HCEC 1CT (cell line): Measurements from ENCODE around the gene NEDD4.
A peak's percentile ranks its signal among the peaks of the same experiment; 100 is the strongest.
"Not testable (repeated sequence)": the region's sequence is repeated elsewhere in the genome, so short reads cannot be mapped to it uniquely, and the experiment has no call there.

Source experiments
- DNase-seq: peaks from one replicate; pipeline ENCODE4 v3.0.0-alpha.2; 2017

The NEDD4 gene

DNA sequence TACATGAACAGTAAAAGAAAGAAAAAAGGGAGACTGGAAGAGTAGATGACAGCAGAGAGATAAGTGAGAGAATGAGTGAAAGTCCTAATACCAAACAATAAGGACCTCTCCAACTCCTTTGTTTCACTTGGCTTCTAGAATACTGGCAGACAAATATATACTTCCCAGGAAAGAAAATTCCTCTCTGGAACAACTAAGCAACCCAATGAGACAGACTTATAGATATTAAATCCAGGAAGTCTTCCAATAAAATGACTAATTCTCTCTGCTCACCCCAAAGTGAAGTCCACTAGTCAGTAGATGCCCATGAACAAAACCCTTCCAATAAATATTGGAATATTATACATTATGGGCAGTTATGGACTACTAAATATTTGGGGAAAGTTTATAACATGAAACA lies 114.2 kb downstream of the NEDD4 start:
- DNase-seq = peak; percentile 56

DNA sequence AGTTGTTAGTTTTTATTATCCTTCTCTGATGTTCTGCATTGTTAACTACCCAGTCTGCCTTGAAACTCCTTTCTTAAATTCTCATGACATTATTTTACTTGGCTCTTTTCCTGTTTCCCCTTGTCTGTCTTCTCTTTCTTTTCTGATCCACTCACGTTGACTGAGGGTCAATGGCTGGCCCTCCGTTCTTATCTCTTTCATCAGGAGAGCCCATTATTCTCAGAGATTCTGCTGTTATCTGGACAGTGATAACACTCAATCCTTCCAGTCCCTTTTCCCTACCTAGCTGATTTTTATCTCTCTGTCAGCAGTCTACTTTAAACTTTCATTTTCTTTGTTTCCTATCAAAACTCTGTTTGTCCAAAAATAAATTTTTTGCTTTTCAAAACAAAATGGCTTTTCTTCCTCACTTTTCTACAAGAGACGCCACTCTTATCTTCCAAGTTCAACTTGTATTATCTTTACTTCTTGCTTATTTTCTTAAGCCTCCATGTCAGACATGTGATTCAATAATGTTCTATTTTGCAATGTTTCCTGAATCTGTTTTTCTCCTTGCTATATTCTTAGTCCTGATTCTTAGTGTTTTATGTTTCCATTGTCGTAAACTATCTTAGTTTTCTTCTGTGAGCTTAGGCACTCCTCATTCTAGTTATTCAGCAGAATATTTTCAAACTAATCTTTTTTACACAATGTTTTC lies 120.2 kb downstream of the NEDD4 start:
- no peak for DNase-seq

DNA sequence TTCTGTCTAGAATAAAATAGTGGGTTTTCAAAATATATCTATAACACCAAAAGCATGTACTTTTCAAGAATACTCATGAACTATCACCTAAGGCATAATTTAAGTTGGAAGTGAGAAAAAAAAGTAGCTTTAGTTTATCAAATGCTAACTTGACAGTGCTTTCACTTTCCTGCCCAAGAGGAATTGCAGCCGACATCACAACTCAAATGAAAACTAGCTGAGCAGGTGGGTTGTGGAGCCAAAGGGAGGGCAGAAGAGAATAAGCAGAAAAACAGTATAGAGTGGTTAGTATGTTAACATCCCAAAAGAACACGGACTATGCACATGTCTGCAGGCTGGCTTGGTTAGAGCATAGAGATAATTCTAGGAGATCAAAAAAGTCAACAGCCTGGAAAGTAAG lies 120.9 kb downstream of the NEDD4 start:
- DNase-seq = no peak

DNA sequence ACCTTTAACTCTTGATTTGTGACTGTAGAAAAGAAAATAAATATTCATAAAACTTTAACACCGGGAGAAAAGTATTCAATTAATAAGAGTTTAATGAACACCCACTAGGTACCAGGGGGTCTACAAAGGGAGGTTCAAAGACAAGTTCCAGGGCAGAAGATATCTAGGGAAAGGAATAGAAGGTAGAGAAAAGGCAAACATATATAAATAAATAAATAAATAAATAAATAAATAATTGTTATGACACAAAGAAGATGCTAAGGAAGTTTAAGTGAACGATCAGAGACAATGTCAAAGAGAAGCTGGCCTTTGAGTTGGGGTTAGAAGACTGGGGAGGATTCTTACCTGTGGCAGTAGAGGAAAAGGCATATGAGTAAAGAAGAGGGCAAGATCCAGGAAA lies 123.8 kb downstream of the NEDD4 start:
- DNase-seq = no peak

DNA sequence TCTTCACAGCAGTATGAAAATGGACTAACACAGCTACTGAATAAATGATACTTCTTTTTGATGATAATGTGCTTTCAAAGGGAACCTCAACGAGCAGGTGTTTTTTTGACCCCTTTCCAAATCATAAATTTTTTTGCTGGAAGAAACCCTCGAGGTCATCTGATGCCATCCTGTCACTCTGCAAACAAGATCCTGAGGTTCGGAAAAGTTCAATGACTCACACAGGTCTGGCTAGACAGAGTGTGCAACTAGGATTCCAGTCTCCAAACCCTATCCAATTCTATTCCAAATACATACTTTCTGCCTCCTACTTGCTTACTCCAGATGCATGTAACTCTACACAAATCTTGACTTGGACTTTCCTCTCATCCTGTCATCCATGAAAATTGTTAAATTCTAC lies 124.7 kb downstream of the NEDD4 start:
- no peak for DNase-seq

DNA sequence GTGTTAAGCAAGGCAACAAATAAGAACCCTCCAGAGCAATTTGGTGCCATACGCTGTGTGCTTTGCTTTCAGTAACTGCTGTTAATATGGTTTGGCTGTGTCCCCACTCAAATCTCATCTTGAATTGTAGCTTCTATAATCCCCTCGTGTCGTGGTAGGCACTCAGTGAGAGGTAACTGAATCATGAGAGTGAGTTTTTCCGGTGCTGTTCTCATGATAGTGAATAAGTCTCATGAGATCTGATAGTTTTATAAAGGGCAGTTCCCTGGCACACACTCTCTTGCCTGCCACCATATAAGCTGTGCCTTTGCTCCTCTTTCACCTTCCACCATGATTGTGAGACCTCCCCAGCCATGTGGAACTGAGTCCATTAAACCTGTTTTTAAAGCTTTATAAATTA lies 125.1 kb downstream of the NEDD4 start:
- DNase-seq = not testable (repeated sequence)

DNA sequence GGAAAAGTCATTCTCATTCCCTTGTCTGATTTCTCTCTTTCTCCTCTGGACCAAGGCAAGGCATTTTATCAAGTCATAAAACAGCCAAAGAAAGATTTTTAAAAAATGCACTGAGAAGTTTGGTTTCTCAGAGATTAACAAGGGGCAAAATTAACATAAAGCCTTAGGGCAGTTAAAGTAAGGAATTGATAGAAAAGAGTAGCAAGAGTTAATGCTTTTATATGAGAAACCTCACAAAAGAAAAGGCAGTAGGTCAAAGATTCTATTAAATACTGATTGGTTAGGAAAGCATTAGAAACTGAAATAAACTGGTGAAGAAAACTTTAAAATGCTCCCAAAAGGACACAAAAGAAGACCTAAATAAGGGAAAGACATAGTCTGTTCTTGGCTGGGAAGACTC lies 129.5 kb downstream of the NEDD4 start:
- no peak for DNase-seq

DNA sequence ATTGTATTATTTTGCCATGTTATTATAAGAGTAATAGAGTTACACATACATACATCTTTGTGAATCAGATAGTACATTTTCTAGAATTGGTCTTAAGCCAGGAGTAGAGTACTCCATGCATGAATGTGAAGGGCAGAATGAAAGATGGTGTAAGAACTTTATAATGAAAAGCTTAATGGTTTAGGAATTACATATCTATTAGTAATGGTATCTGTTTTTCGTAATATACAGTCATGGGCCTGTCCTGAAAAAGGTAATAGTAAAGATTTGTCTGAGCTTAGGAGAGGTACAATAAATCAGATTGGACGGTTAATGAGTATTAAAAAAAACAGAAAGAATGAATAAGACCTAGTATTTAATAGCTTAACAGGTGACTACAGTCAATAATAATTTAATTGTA lies 132.3 kb downstream of the NEDD4 start:
- DNase-seq = no peak

DNA sequence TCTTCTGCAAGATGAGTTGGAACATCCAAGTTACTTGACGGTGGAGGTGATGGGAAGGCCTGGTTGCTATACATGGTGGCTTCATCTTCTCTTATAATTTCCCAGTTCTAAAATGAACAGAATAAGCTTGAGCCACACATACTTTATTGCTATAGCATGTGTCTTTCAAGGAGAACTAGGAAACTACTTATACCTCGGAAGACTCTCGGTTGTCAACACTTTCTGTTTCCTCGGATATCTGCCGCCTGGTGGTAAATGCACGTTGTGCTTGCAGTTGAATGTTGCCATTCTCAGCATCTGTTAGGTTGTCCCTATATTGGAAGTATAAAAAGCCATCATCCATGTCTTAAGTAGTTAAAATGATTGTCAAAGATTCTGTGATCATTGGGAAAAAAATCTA lies 132.9 kb downstream of the NEDD4 start:
- DNase-seq = no peak

DNA sequence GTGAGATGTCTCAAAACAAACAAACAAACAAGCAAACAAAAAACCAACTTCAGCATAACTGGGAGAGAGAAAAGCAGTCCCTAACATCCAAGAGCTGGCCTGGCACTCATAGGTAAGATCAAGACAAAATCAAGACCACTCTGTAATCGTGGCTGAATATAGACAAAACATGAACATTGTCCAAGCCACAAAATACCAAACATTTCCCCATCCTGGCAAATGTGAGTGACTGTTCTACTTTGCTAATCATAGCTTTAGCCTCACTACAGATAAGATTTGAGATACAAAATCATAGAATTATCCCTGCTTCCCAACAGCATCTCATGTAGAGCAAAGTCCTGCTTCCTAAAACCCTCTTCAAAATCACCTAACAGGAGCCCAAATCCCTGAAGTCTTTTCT lies 133.7 kb downstream of the NEDD4 start:
- no peak for DNase-seq

DNA sequence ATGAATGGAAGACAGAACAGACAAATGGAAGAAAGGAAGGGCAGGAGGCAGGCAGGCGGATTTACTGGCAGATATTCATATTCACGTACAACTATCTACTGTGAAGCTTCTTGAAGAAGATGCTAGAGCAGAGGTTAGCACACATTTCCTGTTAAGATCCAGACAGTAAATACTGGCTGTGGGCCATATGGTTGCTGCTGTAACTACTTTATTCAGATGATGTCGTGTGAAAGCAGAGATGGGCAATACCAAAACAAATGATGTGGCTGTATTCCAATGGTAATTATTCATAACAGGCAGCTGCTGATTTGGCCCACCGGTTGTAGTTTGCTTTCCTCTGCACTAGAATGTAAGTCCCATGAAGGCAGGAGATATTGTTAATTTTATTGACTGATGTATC lies 134.8 kb downstream of the NEDD4 start:
- peak; percentile 7 for DNase-seq

DNA sequence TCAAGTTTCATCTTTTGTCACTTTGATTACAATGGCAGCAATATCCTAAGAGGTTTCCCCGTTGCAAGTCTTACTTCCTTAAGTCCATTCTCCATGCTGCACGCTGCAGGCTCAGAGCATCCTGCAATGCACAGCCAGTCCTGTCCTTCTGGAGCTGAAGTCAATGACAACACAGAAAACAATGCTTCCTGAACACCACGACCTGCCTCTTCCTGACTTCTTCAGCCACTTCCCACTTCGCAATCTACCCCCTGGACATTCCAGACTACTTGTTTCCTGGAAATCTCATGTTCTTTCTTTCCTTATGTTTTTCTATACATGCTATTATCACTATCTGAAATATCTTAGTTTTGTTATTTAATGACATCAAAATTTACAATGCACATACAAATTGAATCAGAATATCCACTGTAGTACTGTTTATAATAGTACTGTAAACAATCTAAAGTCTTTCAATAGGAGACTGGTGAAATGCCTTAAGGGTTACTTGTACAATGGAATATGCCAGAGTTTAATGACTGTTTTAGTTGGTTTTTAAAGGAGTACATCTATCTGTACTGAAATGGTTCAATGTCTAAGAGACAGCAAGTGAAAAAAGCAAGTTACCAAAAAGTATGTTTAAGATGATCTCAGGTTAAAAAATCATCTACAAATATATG lies 136.8 kb downstream of the NEDD4 start:
- peak; percentile 11 for DNase-seq

DNA sequence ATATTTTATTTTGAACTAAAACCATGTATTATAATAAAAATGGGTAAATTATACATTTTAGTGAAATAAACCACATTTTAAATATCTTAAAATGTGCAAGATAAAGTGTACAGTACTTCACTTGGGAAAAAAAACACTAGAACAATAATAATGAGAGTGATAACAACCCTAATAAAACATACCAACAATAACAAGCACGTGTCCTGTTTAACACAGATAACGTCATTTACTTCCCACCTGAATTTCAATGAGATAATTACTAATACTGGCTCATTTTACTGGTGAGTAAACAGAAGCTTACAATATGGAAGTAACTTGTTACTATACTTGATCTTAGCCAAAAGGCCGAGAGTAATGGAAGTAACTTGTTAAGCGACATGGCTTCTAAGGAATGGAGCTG lies 140.3 kb downstream of the NEDD4 start:
- no peak for DNase-seq

DNA sequence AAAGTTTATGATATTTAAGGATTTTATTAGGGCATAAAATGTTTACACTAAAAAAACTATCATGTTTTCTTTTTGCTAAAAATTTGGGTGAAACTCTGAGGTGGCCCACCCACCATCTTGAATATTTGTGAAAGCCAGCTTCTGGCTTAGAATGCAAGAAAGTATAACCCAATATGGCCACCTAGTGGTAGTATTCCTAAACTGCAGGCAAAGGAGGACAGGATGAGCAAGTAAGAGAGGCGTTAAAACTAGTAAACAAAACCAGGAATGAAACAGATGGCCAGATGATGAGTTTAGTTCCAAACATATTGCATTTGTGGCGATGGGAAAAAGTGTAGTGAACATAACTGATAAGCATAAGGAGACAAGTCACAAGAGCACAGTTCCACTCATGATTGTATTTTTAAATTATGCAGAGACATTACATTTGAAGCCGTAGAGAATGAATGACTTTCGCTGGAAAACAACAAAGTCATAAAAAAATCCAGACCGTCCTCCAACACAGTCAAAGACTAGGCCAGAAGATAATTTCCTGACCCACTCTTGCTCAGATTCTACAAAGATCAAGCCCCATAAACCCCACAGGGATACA lies 147.2 kb downstream of the NEDD4 start:
- peak; percentile 78 for DNase-seq

DNA sequence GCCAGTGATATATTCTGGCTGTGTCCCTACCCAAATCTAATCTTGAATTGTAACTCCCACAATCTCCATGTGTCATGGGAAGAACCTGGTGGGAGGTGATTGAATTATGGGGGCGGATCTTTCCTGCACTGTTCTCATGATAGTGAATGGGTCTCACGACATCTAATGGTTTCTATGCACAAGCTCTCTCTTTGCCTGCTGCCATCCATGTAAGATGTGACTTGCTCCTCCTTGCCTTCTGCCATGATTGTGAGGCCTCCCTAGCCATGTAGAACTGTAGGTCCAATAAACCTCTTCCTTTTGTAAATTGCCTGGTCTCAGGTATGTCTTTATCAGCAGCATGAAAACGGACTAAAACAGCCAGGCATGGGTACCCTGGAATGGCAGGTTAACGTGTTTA lies 150.5 kb downstream of the NEDD4 start:
- DNase-seq = not testable (repeated sequence)

DNA sequence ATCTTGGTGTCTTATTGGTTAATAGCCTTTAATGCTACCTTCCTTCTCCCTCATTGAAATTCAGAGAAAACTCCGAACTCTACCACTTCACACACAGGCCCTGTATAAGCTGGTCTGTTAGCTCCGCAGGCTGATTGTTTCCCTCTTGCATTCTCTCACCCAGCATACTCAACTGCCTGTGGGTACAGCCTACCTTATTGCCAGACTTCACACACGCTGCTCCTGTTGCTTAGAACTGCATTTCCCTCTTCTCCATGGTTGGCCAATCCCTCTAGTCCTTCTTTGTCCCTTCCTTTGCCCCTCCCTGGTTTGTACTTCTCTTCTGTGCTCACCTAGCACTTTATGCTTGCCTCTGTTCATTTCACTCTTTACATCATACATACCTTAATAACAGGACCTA lies 157.5 kb downstream of the NEDD4 start:
- no peak for DNase-seq

DNA sequence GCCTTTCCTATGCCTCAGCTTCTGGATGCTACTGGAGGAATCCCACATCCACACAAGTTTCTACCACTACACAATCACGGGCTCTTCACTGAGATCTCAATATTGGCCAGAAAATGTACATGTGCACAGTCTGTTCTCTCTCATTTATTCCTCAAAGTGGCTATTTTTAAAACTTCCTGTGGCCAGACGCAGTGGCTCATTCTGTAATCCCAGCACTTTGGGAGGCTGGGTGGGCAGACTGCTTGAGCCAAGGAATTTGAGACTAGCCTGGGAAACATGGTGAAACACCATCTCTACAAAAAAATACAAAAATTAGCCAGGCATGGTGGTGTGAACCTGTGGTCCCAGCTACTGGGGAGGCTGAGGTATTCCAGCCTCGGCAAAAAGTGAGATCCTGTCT lies 159.1 kb downstream of the NEDD4 start:
- DNase-seq = no peak

DNA sequence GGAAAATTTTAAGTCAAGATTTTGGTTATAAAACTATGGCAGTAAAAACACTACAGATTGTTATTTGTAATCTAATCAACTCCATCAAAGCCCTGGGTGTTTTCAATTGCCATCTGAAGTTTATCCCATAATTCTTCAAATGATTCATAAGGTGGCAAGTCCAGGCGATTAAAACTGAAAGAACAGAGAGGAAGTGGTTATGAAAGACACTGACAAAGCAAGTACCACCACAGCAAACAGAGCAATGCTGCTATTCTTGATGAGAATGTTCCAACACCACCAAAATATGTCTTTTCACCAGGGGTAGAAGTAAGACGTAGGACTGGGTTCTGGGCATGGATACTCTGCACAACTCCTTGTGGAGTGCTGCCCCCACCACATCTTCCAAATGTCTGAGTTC lies 163.6 kb downstream of the NEDD4 start:
- no peak for DNase-seq

DNA sequence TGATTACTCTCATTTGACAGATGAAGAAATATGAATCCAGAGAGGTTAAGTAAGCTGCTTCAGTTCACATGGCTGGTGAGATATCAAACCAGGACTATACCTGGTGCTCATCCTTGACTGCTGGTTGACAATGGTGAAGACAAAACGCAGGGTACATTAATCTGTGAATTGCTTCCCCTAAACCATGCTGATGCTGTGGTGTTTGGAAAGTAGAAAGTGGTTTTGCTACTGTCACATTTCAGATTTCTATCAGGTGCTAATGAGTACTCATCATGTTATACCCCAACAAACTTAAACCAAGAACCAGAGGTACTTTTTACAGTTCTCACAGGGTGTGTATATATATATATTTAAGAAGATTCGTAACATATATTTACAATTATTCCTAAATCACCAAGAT lies 165.5 kb downstream of the NEDD4 start:
- DNase-seq = no peak

DNA sequence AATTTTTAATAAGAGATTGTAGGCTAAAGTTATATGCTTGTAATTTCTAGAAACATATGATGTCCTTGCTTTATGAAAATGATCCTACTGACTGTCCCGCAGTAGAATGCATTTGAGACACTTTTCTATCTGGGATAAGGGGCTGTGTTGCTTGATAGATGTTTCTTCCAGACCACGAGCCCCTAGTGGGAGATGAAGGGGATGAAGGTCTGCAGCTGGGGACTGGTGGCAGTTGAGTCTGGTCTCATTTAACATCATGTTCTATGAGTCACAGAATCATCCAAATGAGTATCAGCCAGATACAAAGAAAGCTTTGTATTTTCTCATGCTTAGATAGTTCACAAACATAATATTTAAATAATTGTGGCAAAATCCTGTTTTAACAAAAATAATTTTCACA lies 166.2 kb downstream of the NEDD4 start:
- no peak for DNase-seq

DNA sequence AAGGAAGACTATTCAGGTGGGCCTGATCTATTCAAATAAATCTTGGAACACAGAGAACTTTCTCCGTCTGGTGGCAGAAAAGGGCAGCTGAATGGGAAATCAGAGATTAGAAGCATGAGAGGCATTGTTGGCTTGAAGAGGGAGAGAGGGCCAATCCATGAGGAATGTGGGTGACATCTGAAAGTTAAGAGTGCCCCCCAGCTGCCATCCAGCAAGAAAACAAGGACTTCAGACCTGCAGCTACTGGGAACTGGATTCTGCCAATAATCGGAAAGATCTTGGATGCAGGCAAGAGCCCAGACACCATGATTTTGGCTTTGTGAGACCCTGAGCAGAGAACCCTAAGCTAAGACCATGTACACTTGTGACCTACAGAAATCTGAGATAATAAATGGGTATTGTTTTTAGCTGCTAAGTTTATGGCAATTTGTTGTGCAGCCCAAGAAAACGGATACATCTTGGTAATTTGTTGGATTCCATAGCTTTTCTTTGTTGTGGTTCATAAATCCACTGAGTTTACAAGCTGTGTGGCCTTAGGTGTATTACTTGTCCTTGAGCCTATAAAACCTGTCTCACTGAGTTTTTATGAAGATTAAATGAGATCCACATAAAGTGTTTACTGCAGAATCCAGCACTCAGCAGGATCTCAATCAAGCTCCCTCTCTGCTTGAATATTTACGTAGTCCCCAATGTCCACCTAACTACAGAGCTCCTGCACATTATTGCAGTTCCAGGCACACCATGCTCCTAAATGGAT lies 168.4 kb downstream of the NEDD4 start:
- peak; percentile 16 for DNase-seq

DNA sequence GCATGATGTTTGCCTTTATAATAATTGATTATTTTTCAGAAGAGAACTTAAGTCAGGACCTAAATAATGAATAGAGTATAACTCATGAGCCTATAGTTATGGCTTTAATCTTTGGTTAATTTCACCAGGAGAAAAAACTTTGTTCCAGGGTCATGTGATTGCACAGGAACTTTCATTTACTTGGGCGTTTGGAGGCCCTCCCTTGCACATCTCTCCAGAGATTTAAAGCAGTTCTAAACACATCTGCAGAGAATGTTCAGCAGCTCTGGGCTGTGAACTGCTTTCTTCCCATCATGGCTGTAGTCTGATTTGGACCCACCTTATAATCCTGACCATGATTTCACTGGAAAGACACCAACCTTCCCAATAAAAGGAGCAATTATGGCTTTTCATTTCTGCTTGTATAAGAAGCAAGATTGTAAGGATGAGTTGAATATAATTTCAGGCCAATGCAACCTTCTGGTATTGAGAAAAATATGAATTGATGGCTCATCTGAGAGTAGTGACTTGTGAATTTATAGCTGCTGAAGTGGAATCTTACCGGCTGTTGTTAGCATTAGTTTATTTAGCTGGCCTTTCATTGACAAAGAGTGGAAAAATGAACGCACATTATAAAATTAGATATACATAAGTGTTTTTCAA lies 169.6 kb downstream of the NEDD4 start:
- no peak for DNase-seq

DNA sequence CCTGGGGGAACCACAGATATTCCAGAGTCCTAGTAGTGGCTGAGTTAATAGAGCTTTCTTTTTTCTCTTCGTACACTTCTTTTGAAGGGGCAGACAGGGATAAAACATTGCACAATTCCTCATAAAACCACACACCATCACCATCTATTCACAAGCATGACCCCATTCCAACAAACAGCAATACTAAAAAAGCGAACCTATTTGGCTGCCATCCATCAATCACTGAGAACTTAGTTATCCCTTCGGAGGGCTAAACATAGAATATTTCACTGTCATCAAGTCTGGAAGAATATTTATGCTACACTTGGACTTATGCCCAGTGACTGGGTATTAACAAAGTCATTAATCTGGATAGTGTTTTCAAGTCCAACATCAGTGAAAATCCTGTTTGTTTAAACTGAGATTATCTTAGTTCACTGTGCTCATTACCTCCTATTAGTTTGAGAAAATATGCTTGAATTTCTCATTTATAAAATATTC lies 170.2 kb downstream of the NEDD4 start:
- DNase-seq = peak; percentile 61
